GM23248 (cell line): Measurements from ENCODE around the gene SPDYE2.
"Not testable (repeated sequence)": the region's sequence is repeated elsewhere in the genome, so short reads cannot be mapped to it uniquely, and the experiment has no call there.

ENCODE experiments used
- EZH2 ChIP-seq: fragments of 200-600 bp; sonication (generic); IDR thresholded peaks from 2 replicates; pipeline ENCODE4 v1.6.1; 2018; ENCODE audit warnings: antibody characterized with exemption, mild to moderate bottlenecking; ENCODE audit not compliant: insufficient read depth, poor library complexity, severe bottlenecking
- EZH2phosphoT487 ChIP-seq: fragments of 200-600 bp; sonication (generic); IDR thresholded peaks from 2 replicates; pipeline ENCODE4 v1.6.1; 2018; ENCODE audit warnings: antibody characterized with exemption, moderate library complexity, mild to moderate bottlenecking, low read depth; ENCODE audit not compliant: insufficient read depth

- not testable (repeated sequence) for TF ChIP-seq EZH2, EZH2phosphoT487
Observed at GRCh38 chr7:102599699-102600098, 48.7 kb downstream of the SPDYE2 start.
